Osteocyte (in vitro differentiated cells): ENCODE measurements around the gene MELTF. TPM values are rescaled to one million over a fixed set of nuclear protein-coding genes. Genes with fewer than 3 reads are reported as not detected.

Source experiments
- DNase-seq: peaks from one replicate; pipeline ENCODE4 v3.0.0; 2021; ENCODE audit warnings: mixed read lengths; ENCODE audit not compliant: unreplicated experiment; ENCODE audit errors: extremely low spot score
- H3K27ac Mint-ChIP-seq: one replicate; pipeline ENCODE4 v1.8.0; 2021; ENCODE audit warnings: mild to moderate bottlenecking, mixed read lengths; ENCODE audit not compliant: unreplicated experiment
- H3K27me3 Mint-ChIP-seq: one replicate; pipeline ENCODE4 v1.8.0; 2021; ENCODE audit warnings: mixed read lengths; ENCODE audit not compliant: unreplicated experiment
- H3K36me3 Mint-ChIP-seq: one replicate; pipeline ENCODE4 v1.8.0; 2021; ENCODE audit warnings: mixed read lengths; ENCODE audit not compliant: unreplicated experiment
- H3K4me1 Mint-ChIP-seq: one replicate; pipeline ENCODE4 v1.8.0; 2021; ENCODE audit warnings: mixed read lengths; ENCODE audit not compliant: unreplicated experiment
- H3K4me3 Mint-ChIP-seq: one replicate; pipeline ENCODE4 v1.8.0; 2021; ENCODE audit warnings: mild to moderate bottlenecking, moderate library complexity, mixed read lengths; ENCODE audit not compliant: unreplicated experiment
- H3K9me3 Mint-ChIP-seq: one replicate; pipeline ENCODE4 v1.8.0; 2021; ENCODE audit warnings: mixed read lengths; ENCODE audit not compliant: unreplicated experiment
- total RNA-seq: library from RNA; stranded (reverse); gene quantifications from 2 replicates; pipeline ENCODE4 v1.2.1, GENCODE V29; 2021
- TF ChIP-seq, protein P1 (sequence below): fragments of 200-600 bp; sonication (generic); IDR thresholded peaks from 2 replicates; pipeline ENCODE4 v1.5.0; 2021; ENCODE audit warnings: antibody characterized with exemption, mild to moderate bottlenecking, moderate library complexity

MELTF gene
- total RNA-seq, 1 donor from 2014 or later, result 1.4 TPM

DNA sequence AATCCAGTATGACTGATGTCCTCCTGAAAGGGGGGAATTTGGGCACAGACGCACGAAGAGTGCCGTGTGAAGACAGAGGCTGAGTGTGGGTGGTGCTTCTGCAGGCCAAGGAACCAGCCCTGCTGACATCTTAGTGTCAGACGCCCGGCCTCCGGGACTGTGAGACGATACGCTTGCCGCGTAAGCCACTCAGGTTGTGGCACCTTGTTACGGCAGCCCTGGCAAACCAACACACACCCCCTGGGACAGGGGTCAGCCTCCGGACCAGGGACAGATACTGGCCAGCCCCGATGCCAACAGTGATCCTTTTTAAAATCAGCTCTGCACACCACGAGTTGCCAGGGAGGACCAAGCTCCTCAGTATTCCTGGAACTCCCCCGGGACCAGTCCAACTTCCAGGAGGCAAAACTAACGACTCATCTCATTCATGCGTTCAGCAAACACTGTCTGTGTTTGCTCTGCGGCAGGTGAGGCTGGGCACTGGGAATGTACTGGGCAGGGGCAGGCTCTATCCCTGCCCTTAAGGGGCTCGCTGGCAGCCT, 39.8 kb downstream of the MELTF start:
- Mint-ChIP-seq H3K36me3 (no peaks in the 10 kb centered on the region), H3K9me3 (no peaks in the 10 kb centered on the region), H3K4me1 (no peaks in the 10 kb centered on the region), H3K27me3 (peaks cover 16% of the 10 kb centered on the region), H3K4me3 (no peak overlapping the region), H3K27ac (no peak overlapping the region)
- TF ChIP-seq, protein P1, sequence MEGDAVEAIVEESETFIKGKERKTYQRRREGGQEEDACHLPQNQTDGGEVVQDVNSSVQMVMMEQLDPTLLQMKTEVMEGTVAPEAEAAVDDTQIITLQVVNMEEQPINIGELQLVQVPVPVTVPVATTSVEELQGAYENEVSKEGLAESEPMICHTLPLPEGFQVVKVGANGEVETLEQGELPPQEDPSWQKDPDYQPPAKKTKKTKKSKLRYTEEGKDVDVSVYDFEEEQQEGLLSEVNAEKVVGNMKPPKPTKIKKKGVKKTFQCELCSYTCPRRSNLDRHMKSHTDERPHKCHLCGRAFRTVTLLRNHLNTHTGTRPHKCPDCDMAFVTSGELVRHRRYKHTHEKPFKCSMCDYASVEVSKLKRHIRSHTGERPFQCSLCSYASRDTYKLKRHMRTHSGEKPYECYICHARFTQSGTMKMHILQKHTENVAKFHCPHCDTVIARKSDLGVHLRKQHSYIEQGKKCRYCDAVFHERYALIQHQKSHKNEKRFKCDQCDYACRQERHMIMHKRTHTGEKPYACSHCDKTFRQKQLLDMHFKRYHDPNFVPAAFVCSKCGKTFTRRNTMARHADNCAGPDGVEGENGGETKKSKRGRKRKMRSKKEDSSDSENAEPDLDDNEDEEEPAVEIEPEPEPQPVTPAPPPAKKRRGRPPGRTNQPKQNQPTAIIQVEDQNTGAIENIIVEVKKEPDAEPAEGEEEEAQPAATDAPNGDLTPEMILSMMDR, result no peak
- DNase-seq, result no peak

DNA sequence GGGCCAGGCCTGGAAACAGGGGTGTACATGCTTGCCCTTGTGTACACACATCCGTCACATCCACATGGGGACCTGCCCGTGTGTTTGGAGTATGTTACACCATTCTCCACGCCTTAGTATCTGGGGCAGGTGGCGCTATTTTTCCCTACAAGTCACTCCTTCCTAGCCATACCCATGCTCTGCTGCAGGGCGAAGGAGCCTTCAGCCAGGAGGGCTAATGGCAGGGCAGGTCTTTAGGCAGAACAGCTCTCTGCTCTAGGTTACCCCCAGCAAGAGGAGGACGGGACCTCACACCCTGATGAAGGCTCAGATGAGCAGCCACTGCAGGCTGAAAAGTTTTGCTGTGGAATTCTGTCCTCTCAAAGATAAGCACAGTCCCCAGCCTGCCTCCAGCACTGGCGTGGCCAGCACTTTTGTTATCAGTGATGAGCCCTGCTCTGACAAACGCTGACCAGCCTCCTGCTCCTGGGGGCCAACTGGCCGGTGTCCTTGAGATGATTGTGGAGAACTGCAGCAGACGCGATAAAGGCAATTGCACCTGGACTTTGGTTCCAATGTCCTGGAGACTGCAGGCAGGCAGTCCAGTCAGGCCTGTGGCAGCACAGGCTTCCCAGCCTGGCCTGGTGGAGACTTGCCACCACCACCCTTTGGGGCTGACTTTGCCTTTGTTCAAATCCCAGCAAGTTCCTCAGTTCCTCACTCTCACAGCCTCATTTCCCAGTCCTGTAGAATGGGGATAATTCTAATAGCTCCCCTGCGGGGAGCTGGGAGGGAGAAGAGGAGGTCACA, 41.2 kb downstream of the MELTF start:
- no peaks in the 10 kb centered on the region for H3K4me1 Mint-ChIP-seq
- H3K27ac Mint-ChIP-seq, result no peak overlapping the region
- peaks cover 26% of the 10 kb centered on the region for H3K27me3 Mint-ChIP-seq
- no peak overlapping the region for H3K4me3 Mint-ChIP-seq
- peaks cover 6% of the 10 kb centered on the region for H3K9me3 Mint-ChIP-seq
- H3K36me3 Mint-ChIP-seq, result no peaks in the 10 kb centered on the region
- TF ChIP-seq, protein P1, result no peak
- DNase-seq, result no peak

DNA sequence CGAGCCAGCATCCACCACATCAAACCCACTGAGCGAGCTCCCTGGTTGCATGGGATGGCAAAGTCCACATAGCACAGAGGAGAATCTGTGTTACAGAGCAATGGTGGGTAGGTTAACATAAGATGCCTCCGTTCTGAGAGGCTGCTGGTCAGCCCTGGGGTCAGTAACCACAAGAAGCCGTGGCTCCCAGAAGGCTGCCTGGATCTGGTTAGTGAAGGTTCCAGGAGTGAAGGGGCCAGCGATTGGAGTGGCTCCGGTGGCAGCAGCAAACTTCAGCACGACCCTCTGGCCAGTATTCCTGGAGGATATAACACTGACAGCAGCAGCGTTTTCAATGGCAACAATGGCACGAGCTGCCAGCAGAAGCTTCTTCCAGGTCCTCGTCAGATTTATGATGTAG, 42.6 kb downstream of the MELTF start:
- peaks cover 31% of the 10 kb centered on the region for H3K27me3 Mint-ChIP-seq
- no peak overlapping the region for H3K27ac Mint-ChIP-seq
- no peak overlapping the region for H3K4me3 Mint-ChIP-seq
- peaks cover 10% of the 10 kb centered on the region for H3K9me3 Mint-ChIP-seq
- no peaks in the 10 kb centered on the region for H3K4me1 Mint-ChIP-seq
- H3K36me3 Mint-ChIP-seq, result no peaks in the 10 kb centered on the region
- DNase-seq, result no peak
- TF ChIP-seq, protein P1, result no peak

DNA sequence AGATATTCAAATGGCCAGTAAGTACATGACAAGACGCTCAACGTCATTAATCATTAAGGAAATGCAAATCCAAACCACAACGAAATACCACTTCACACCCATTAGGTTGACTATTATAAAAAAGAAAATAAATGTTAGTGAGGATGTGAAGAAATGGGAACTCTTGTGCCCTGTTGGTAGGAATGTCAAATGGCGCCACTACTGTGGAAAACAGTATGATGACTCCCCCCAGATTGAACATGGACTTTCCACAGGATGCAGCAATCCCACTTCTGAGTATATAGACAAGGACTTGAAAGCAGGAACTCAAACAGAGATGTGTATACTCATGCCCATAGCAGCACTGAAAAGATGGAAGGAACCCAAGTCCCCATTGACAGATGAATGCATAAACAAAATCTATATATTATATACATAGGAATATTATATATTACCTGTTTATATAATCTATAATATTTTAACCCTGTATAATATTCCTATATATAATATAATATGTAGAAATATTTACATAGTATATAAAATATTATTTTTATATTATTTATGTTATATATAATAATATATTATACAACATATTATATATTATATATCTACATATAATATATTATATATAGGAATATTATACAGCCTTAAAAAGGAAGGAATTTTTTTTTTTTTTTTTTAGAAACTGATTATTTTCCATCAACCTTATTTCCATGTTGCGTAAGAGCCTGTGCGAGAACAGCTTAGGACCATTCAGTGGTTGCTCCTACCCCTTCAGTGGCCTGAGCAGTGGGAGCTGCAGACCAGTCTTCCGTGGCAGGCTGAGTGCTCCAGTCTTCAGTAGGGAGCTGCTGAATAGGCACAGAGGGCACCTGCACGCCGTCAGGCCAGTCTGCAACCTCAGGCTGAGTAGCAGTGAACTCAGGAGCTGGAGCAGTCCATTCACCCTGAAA, 43.4 kb downstream of the MELTF start:
- no peak for DNase-seq
- Mint-ChIP-seq H3K4me1 (no peaks in the 10 kb centered on the region), H3K27me3 (peaks cover 34% of the 10 kb centered on the region), H3K4me3 (no peak overlapping the region), H3K9me3 (peaks cover 10% of the 10 kb centered on the region), H3K36me3 (no peaks in the 10 kb centered on the region), H3K27ac (no peak overlapping the region)
- TF ChIP-seq, protein P1, result peak; percentile 20

DNA sequence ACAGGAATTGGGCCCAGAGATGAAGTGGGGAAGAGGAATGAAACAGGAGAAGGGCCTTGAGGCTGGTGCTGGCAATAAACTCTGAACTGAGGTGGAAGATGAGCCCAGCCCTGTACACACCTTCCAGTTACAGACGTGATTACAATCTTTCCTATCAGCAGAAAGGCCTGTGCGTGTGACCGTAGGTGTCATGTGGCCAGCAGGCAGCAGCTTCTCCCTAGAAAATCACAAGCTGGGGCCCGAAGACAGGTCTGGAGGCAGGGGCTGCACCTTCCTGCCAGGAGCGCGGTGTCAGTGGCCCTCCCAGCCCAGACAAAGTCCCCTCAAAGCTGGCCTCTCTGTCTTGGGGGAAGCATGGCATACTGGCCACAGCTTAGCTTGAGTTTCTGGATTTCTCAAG, 44.3 kb downstream of the MELTF start:
- H3K36me3 Mint-ChIP-seq, result no peaks in the 10 kb centered on the region
- no peak for DNase-seq
- H3K27me3 Mint-ChIP-seq, result peaks cover 34% of the 10 kb centered on the region
- no peak overlapping the region for H3K4me3 Mint-ChIP-seq
- no peak overlapping the region for H3K27ac Mint-ChIP-seq
- peaks cover 10% of the 10 kb centered on the region for H3K9me3 Mint-ChIP-seq
- H3K4me1 Mint-ChIP-seq, result no peaks in the 10 kb centered on the region
- TF ChIP-seq, protein P1, result no peak
